HEK293 (cell line): ENCODE results near the gene CCDC195.
A peak's percentile ranks its signal among the peaks of the same experiment; 100 is the strongest.

Experiments
- CTCF ChIA-PET: fragments of 350-600 bp; formaldehyde crosslinking; extraction: SDS; loops from one replicate; lab custom pipeline; 2021; ENCODE audit warnings: antibody characterized with exemption; lab: Yijun Ruan, JAX
- POLR2A ChIA-PET: fragments of 300-600 bp; formaldehyde crosslinking; extraction: SDS; loops from one replicate; lab custom pipeline; 2020; ENCODE audit warnings: antibody characterized with exemption, inconsistent platforms; lab: Yijun Ruan, JAX
- H3K27ac ChIP-seq: fragments of 200-500 bp; sonication (Bioruptor generic); 2 replicates; pipeline ENCODE4 v1.5.1; 2014; ENCODE audit warnings: low read depth, low read length, control low read depth, inconsistent platforms; ENCODE audit errors: extremely low read depth
- H3K36me3 ChIP-seq, 2 experiments: fragments of 200-500 bp in 1 of 2; sonication (Bioruptor generic) in 1 of 2; 1 replicate in 1 of 2; 2 replicates in 1 of 2; pipeline ENCODE4 v1.5.1; 2014 to 2017; ENCODE audit warnings: inconsistent platforms in 2 of 2, low read length in 2 of 2; ENCODE audit not compliant: control insufficient read depth in 2 of 2, insufficient read depth in 1 of 2
- H3K4me1 ChIP-seq: fragments of 200-500 bp; sonication (Bioruptor generic); 2 replicates; pipeline ENCODE4 v1.5.1; 2014; ENCODE audit warnings: mild to moderate bottlenecking, low read length, inconsistent platforms; ENCODE audit not compliant: control insufficient read depth, insufficient read depth
- H3K4me3 ChIP-seq: 2 replicates; pipeline ENCODE4 v1.5.1; 2011; ENCODE audit warnings: low read depth, mild to moderate bottlenecking, control low read depth, low read length, moderate library complexity
- H3K9me3 ChIP-seq: fragments of 200-500 bp; sonication (Bioruptor generic); 2 replicates; pipeline ENCODE4 v1.5.1; 2014; ENCODE audit warnings: low read depth, low read length, inconsistent platforms; ENCODE audit not compliant: control insufficient read depth, insufficient read depth
- ATF2 ChIP-seq: fragments of 450-650 bp; formaldehyde crosslinking; IDR thresholded peaks from 2 replicates; pipeline ENCODE4 v1.5.1; 2016; ENCODE audit warnings: missing biosample characterization, missing genetic modification characterization, low read depth
- GLIS1 ChIP-seq: fragments of 450-650 bp; formaldehyde crosslinking; IDR thresholded peaks from 2 replicates; pipeline ENCODE4 v1.5.1; 2016; ENCODE audit warnings: missing biosample characterization, missing genetic modification characterization
- HOXC10 ChIP-seq: sonication (generic); formaldehyde crosslinking; IDR thresholded peaks from 2 replicates; pipeline ENCODE4 v1.8.1; 2023; ENCODE audit warnings: mild to moderate bottlenecking, missing genetic modification reagents
- IKZF3 ChIP-seq: fragments of 450-650 bp; IDR thresholded peaks from 2 replicates; pipeline ENCODE4 v1.5.0; 2018; ENCODE audit warnings: missing biosample characterization, mild to moderate bottlenecking, missing genetic modification characterization, moderate library complexity
- KLF10 ChIP-seq: fragments of 450-650 bp; IDR thresholded peaks from 2 replicates; pipeline ENCODE4 v1.5.1; 2018; ENCODE audit warnings: missing biosample characterization, mild to moderate bottlenecking, missing genetic modification characterization
- KLF16 ChIP-seq: fragments of 450-650 bp; formaldehyde crosslinking; IDR thresholded peaks from 2 replicates; pipeline ENCODE4 v1.5.1; 2017; ENCODE audit warnings: missing biosample characterization, missing genetic modification characterization
- MZF1 ChIP-seq: fragments of 450-650 bp; formaldehyde crosslinking; IDR thresholded peaks from 2 replicates; pipeline ENCODE4 v1.5.1; 2017; ENCODE audit warnings: missing biosample characterization, missing genetic modification characterization, borderline replicate concordance
- OSR2 ChIP-seq: fragments of 450-650 bp; formaldehyde crosslinking; IDR thresholded peaks from 2 replicates; pipeline ENCODE4 v1.5.1; 2016; ENCODE audit warnings: missing biosample characterization, missing genetic modification characterization
- PATZ1 ChIP-seq: fragments of 450-650 bp; formaldehyde crosslinking; IDR thresholded peaks from 2 replicates; pipeline ENCODE4 v1.5.1; 2016; ENCODE audit warnings: missing biosample characterization, missing genetic modification characterization
- PRDM6 ChIP-seq: fragments of 450-650 bp; formaldehyde crosslinking; IDR thresholded peaks from 2 replicates; pipeline ENCODE4 v1.5.1; 2017; ENCODE audit warnings: missing biosample characterization, missing genetic modification characterization
- SALL2 ChIP-seq: fragments of 450-650 bp; formaldehyde crosslinking; IDR thresholded peaks from 2 replicates; pipeline ENCODE4 v1.5.0; 2017; ENCODE audit warnings: missing biosample characterization, mild to moderate bottlenecking, missing genetic modification characterization, borderline replicate concordance
- WT1 ChIP-seq: fragments of 450-650 bp; formaldehyde crosslinking; IDR thresholded peaks from 2 replicates; pipeline ENCODE4 v1.5.1; 2016; ENCODE audit warnings: missing biosample characterization, missing genetic modification characterization
- ZBTB44 ChIP-seq: fragments of 450-650 bp; IDR thresholded peaks from 2 replicates; pipeline ENCODE4 v1.5.1; 2018; ENCODE audit warnings: missing biosample characterization, mild to moderate bottlenecking, missing genetic modification characterization
- ZFP41 ChIP-seq: fragments of 450-650 bp; formaldehyde crosslinking; IDR thresholded peaks from 2 replicates; pipeline ENCODE4 v1.5.1; 2016; ENCODE audit warnings: missing biosample characterization, missing genetic modification characterization, borderline replicate concordance
- ZNF146 ChIP-seq: fragments of 450-650 bp; formaldehyde crosslinking; IDR thresholded peaks from 2 replicates; pipeline ENCODE4 v1.5.1; 2016; ENCODE audit warnings: missing biosample characterization, missing genetic modification characterization
- ZNF169 ChIP-seq: fragments of 450-650 bp; formaldehyde crosslinking; IDR thresholded peaks from 2 replicates; pipeline ENCODE4 v1.5.1; 2016; ENCODE audit warnings: missing biosample characterization, missing genetic modification characterization
- ZNF211 ChIP-seq: fragments of 450-650 bp; formaldehyde crosslinking; IDR thresholded peaks from 2 replicates; pipeline ENCODE4 v1.5.1; 2016; ENCODE audit warnings: low read depth, missing biosample characterization, missing genetic modification characterization
- ZNF274 ChIP-seq, 2 experiments: fragments of 200-500 bp in 1 of 2; fragments of 450-650 bp in 1 of 2; sonication (Bioruptor generic) in 1 of 2; formaldehyde crosslinking in 1 of 2; IDR thresholded peaks; 2 replicates each; pipeline versions ENCODE4 v1.5.1 to v1.6.1; 2014 to 2016; ENCODE audit warnings: borderline replicate concordance in 1 of 2, inconsistent platforms in 1 of 2, low read length in 1 of 2, missing biosample characterization in 1 of 2, missing genetic modification characterization in 1 of 2
- ZNF280D ChIP-seq: fragments of 450-650 bp; formaldehyde crosslinking; IDR thresholded peaks from 2 replicates; pipeline ENCODE4 v1.5.1; 2016; ENCODE audit warnings: missing biosample characterization, missing genetic modification characterization
- ZNF341 ChIP-seq: fragments of 450-650 bp; formaldehyde crosslinking; IDR thresholded peaks from 2 replicates; pipeline ENCODE4; 2016; ENCODE audit warnings: low read depth, missing biosample characterization, missing genetic modification characterization
- ZNF366 ChIP-seq: fragments of 450-650 bp; formaldehyde crosslinking; conservative IDR thresholded peaks from 2 replicates; pipeline ENCODE4 v1.5.1; 2016; ENCODE audit warnings: missing biosample characterization, missing genetic modification characterization
- ZNF398 ChIP-seq: fragments of 450-650 bp; formaldehyde crosslinking; IDR thresholded peaks from 2 replicates; pipeline ENCODE4 v1.5.1; 2017; ENCODE audit warnings: missing biosample characterization, missing genetic modification characterization
- ZNF473 ChIP-seq: fragments of 450-650 bp; formaldehyde crosslinking; IDR thresholded peaks from 2 replicates; pipeline ENCODE4 v1.5.1; 2017; ENCODE audit warnings: missing biosample characterization, missing genetic modification characterization
- ZNF561 ChIP-seq: fragments of 450-650 bp; IDR thresholded peaks from 2 replicates; pipeline ENCODE4 v1.5.1; 2018; ENCODE audit warnings: missing biosample characterization, missing genetic modification characterization, borderline replicate concordance
- ZNF660 ChIP-seq: fragments of 450-650 bp; IDR thresholded peaks from 2 replicates; pipeline ENCODE4 v1.5.1; 2018; ENCODE audit warnings: missing biosample characterization, mild to moderate bottlenecking, missing genetic modification characterization

Gene CCDC195

GRCh38 chr2:224668123-224668909 is 47.8 kb downstream of the CCDC195 start:
- Histone ChIP-seq H3K4me3 (no peak overlapping the region), H3K9me3 (no peaks in the 10 kb centered on the region), H3K4me1 (peaks cover 12% of the 10 kb centered on the region), H3K36me3 (no peaks in the 10 kb centered on the region), H3K27ac (peak overlapping the region; percentile 59)
- POLR2A ChIA-PET, result no interaction called here
- CTCF ChIA-PET, result no interaction called here
- TF ChIP-seq SALL2 (tag by site-specific recombination) (no peak), KLF10 (tag by site-specific recombination) (no peak; the same call in 1 of the 2 replicates), WT1 (tag by site-specific recombination) (peak; percentile 76; the same call in 1 of the 2 replicates), ZNF280D (tag by site-specific recombination) (no peak), ZFP41 (tag by site-specific recombination) (no peak), ZNF341 (tag by site-specific recombination) (no peak), ZNF274 (IDR thresholded peaks at IDR 0.05; ENCODE audit: low read length) (no peak), ZNF274 (tag by site-specific recombination; IDR thresholded peaks at IDR 0.05; ENCODE audit: borderline replicate concordance) (no peak), KLF16 (tag by site-specific recombination) (0 out of 2 replicates have a peak, but pooled peaks have one; percentile 30), IKZF3 (tag by site-specific recombination) (peak; percentile 34), ZNF211 (tag by site-specific recombination) (no peak), ZNF366 (tag by site-specific recombination) (peak; percentile 78), ZNF169 (tag by site-specific recombination) (no peak), HOXC10 (no peak), MZF1 (tag by site-specific recombination) (peak; percentile 45; the same call in 1 of the 2 replicates), PATZ1 (peak; percentile 51), OSR2 (tag by site-specific recombination) (peak; percentile 73), GLIS1 (tag by site-specific recombination) (peak; percentile 93), ZBTB44 (tag by site-specific recombination) (peak; percentile 92), ZNF660 (tag by site-specific recombination) (no peak), ZNF146 (tag by site-specific recombination) (peak; percentile 8; the same call in 1 of the 2 replicates), ATF2 (tag by site-specific recombination) (peak; percentile 91), ZNF473 (tag by site-specific recombination) (no peak), ZNF561 (peak; percentile 71; the same call in 1 of the 2 replicates), PRDM6 (tag by site-specific recombination) (peak; percentile 95), ZNF398 (tag by site-specific recombination) (peak; percentile 50; the same call in 1 of the 2 replicates)
